Stimulated activated naive CD4-positive, alpha-beta T cell treated with Interleukin-2 at 50 U/mL for 16 hours (primary cell): ENCODE results near the gene PDGFC.

Experiments used
- DNase-seq: peaks from one replicate; lab custom pipeline; 2025; lab: John Stamatoyannopoulos, UW

PDGFC gene

DNA sequence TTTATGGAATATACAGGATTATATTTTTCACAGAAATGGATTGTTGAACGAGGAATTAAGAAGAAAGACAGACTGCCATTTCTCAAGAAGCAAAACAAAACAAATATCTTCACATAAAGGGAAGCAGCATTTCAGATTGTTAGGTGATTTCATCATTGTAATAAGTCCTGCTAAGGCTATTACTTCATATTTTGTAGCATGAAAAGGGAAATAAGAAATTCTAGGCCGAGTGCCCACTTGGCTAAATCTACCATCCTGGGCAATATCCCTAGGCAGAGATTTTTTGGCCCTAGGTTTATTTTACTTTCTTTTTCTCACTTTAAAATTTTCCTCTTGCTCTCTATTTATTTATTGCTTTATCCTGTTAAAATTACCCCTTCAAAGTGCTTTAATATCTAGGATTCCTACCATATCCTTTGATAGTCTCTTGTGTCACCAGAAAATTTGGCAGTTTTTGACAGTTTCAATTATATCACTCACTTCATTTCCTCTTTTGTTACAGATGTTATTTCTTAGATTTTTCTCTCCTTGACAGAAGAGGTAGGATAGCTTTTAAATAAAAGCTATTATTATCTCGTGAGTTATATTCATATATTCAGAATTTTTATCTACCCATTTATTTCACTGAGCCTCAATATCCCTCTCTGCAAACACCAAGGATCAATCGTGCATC, 142.3 kb downstream of the PDGFC start:
- DNase-seq = no peak

DNA sequence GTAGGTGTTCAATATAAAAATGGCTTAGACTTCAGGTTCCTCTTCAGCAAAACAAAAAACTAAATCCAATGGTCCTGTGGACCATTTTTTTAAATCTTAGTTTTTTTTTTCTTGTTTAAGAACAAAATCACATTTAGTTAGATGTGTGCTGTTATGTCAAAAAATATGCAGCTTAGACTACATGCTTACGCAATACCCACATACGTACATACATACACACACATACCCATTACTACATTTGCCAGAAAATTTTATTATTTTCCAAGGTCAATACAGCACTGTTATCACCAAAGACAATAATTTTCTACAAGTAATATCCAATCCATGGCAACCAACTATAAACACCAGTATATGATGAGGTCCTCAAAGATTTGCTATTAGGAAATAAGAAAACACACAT, 144.1 kb downstream of the PDGFC start:
- DNase-seq = no peak

DNA sequence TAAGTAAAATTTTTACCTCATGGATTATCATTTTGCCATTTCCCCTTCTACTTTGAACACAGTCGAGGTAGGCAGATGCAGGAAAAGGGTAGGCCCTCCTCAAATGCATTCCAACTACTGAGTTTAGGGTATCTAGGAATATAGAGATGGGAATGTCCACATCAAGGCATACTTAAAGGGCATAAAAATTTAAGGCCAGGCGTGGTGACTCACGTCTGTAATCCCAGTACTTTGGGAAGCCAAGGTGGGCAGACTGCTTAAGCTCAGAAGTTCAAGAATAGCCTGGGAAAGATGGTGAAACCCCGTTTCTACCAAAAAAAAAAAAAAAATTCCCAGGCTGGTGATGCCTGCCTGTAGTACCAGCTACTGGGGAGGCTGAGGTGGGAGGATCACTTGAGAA, 146.5 kb downstream of the PDGFC start:
- DNase-seq = no peak

DNA sequence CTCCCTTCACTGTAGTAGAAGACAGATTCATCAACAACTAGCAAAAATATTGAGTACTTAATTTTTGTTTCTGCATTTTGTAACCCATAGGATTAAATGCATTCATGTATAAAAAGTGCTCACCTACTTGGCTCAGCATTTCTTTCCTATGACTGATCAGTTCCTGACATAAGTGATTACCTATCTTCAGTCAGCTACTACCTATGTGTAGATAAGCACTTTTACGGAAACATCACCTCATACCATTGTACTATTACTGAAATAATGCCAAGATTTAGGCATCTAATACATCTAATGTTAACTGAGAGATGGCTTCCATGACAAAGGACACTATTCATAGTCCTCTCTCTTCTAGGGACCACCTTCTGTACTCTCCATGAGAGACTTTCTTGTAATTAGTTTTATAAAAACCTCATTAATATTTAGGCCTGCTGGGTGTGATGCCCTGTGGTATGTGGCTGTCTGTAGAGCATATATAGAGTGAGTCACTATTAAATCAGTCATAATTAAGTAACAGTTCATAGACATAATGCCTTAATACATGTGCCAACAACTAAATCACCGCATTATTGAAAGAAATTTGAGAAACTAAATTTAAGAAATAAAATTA, 147.0 kb downstream of the PDGFC start:
- no peak for DNase-seq

DNA sequence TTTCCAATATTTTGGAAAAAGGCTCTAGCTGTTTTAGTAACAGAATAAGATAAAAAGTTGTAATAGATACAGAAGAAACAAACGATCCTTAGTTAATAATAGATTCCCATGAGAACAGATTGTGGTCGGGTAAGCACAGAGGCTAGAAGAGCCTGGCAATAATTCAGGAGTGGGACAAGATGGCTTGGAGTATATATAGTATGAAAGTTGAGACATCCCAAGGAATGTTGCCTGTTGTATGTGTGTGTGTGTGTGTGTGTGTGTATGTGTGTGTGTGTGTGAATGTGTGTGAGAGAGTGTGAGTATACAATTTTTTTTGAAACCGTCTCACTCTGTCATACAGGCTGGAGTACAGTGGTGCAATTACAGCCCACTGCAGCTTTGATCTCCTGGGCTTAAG, 150.7 kb downstream of the PDGFC start:
- DNase-seq = no peak

DNA sequence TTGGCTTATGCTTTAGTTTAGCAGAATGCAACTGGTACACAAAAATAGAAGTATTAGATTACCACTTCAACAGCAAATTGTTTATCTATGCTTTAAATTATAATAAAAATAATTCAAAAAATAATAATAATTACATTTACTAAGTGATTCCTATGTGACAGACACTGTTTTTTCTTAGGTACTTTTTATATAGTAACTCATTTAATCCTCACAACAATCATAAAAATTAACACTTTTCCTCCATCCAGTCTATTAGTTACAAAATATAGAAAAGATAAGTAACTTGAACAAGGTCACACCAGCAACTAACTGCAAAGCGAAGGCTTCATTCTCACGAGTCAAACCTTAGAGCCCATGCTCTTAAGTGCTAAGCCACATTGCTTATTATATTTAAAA, 155.2 kb downstream of the PDGFC start:
- DNase-seq = no peak

DNA sequence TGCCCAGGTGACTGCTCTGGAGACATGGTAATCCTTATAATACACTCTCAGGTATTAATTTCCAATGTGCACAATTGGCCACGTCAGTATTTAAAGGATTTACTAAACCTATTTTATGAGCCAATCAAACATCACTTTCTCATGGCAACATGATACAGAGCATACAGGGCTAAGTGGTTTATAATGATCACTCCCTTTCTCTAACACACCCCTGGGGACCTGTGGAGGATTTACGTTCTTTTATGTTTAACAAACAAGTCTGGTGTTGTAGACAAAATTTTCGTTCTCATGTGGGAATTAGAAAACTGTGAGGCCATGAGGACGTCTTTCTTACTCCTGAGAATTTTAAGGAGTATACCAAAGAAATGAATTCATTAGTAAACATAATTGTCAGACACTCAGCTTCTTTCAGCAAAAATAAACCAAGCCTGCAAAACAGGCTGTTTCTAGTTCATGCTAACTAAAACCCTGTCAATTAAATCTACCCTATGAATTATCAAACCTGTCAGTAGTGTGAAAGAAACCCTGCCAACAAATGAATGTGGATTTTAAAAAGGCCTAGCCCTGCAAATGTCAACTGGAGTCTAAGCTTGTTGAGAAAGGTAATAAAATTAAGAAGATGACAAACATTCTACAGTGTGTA, 155.8 kb downstream of the PDGFC start:
- no peak for DNase-seq

DNA sequence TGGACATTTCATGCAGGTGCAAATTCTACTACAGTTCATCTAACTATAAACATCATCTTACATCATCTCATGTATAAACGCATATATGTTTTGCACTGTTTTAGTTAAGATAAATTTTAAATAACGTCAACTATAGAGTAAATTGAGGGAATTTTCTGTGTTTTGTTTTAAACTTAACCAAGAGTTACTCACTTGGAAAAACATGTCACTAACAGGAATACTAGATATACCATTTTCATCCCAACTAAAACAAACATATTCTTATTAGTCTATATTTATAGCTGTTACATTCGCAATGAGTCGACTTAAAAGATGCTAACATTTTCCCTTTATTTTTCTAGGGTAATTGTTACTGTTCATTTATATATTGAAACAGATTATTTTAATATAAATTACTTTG, 159.6 kb downstream of the PDGFC start:
- no peak for DNase-seq

DNA sequence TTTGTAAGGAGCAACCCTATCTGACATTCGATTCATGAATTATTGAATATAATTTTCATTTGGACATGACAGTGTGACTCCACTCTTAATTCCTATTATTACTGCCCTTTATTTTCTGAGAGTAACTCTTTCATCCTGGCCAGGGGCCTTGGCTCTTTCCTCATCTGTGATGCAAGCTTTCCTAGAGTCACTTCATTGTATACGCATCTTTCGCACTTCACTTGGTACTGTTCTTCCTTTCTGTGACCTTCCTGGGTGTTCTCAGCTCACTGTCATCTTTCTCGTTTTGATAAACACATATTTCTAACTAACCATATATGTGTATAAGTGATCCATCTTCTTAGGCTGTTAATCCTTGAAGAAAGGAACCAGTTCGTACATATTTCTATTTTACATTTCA, 160.3 kb downstream of the PDGFC start:
- DNase-seq = no peak

DNA sequence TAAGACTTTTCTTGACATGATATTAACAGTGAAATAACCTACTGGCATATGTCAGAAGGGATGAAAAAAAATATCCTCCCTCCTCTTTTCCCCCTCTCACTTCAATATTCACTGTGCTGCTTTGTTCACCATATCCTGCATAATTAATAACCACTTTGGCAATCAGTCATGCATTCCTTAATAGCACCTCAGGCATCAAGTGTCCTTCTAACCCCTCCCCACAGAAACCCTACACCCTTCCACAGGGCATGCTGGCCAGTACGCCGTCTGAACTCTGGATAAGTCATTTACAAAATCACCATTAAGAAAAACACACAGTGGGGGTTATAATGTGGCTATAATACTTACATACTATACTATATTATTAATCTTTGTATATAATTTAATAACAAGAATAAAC, 165.9 kb downstream of the PDGFC start:
- no peak for DNase-seq

DNA sequence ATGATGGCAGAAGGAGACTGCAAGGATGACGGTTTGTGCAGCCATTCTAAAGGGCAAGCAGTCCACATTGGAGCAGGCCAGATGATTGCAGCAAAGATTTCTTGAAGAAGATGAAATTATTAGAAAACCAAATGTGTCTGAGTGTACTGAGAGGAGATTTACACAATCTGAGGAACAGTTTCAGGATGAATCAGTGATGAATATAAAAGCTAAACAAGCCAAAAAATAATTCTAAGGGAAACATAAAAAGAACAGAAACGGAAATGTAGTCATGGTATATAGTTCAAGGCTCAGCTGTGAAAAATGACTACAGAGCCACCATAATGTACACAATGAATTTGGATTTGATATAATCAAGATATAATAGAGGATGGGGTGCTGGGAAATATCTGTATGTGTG, 168.5 kb downstream of the PDGFC start:
- no peak for DNase-seq

DNA sequence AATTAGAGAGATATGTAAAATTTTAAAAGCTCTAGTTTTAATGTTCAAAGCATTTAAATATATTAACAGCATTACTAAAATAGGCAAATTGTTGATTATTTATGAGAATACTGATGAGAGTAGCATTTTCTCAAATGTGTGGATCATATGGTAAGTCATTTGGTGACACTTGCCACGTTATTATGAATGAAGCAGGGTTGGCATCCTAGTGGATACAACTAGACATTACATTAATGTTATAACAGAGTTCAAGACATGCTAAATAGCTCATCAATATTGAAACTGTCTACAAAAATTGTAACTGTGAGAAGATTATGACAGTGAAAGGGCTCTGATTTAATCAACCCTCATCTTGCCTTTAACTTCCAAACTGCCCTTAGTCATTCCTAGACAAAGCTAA, 171.1 kb downstream of the PDGFC start:
- no peak for DNase-seq

DNA sequence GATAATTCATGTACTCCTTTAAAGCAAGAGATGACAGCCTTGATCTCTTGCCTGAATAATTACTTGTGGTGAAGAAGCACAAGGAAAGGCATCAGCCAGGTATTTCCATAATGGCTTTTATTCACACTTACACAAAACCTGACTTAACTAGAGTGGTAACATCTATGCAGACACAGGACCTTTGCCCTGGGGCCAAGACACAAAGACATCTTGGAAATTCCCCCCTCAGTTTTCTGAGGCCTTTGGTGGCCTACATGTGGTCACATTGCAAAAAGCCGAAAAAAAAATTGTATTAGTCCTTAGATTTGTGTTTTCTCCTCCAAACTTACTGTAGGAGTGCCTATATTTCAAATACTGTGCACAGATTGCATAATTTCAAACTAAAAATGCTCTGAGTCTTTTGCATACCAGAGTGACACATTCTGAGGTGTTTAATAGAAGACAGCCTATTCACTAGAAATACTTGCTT, 172.4 kb downstream of the PDGFC start:
- no peak for DNase-seq

DNA sequence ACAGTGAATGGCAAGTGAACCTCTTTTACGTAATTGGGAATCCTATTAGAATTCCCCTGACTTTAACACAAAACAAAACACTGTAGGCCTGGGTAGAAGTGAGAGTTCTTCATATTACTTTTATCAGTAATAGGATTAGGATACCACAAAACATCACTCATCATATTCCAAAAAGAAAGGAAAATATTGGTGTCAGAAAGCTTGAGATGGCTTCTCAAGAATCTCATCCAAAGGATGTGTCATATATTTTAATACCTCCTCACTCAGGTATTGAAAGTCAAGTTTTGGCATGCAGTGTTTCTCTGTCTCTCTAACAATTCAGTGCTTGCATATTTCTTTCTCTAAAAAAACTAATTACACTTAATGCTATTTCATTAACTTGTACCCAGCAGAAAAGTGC, 173.2 kb downstream of the PDGFC start:
- no peak for DNase-seq

DNA sequence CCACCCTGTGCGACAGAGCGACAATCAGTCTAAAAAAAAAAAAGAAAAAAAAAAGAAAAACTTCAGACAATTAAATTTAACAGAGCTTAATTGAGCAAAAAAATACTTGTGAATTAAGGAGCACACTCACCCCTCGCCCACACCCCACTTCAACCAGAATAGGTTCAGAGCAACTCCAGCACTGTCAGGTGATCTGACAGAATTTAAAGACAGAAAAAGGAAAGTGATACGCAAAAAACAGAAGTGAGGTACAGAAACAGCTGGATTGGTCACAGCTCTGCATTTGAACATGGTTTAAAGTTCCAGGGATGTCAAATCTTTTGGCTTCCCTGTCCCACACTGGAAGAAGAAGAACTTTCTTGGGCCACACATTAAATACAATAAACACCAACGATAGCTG, 174.4 kb downstream of the PDGFC start:
- no peak for DNase-seq

DNA sequence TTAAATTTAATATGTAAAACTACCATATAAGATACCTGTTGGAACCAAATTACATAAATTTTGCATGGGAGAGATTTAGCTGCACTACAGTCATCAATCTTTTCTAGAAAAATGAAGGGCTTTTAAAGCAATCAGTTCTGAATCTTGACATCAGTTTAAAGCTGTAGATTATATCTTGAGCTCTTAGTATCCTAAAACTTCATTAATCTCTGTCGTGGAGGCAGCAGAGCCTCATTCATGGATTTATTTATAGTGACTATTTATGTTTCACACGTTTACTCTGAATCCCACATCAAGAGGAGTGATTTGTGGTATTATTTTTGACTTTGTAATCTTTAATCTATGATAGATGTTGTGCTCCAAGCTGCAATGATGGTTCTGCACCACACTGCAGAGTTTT, 175.9 kb downstream of the PDGFC start:
- DNase-seq = no peak

DNA sequence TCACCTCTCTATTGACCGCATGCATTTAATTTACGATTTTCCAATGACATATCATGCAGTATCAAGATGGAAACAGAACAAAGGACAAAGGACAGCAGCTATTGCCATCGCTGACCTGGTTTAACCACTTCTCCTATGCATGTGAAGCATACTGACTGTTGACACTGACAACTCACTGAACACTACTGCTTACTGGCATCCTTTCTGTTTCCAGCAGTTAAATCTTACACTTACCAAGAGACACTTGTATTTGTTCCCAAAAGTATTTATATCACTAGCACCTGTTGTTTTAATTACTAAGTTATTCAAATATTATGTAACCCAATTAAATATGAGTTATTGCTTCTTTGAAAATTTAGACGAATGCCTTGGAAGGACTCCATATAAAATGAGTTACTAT, 176.7 kb downstream of the PDGFC start:
- DNase-seq = no peak

DNA sequence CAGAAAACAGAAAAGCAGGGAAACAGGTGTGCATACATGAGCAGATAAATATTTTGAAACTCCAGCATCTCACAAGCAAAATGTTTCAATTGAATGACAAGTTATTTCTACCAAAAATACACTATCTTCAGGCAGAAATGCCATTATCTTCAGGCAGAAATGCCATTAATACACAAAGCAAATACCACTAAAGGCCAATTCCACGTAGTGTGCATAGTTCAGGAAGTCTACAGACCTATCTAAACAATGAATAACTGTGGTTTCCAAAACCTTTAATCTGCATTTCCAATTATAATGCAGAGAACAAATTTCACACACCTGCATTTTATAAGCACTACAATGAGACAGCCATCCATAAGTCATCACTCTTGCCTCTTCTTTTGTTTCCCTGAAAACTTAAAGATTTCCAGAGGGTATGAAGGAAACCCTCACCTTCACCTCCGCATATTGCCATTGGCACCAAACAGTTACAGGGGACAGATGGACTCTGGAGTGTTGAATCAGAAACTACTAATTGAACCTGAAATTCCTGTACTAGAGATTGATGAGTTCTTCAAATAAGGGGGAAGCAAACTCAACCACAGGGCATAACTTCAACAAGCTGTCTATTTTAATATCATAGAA, 179.0 kb downstream of the PDGFC start:
- DNase-seq = no peak

DNA sequence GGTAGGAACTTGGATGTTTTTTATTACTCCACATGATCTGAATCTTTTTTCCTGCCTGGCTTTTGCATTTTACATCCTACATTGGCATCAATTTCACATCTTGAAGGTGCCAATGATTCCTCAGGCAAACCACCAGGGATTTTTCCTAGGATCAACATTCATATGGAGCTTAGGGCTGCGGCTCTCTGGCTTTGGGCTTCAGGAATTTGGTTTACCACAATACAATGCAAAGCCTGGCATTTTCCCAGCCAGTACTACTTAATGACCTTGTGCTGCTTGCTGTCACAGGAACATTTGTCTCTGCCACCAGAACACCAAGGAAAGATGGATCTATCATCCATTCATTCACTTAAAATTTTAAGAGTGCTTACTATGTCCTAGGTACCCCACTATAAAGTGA, 180.7 kb downstream of the PDGFC start:
- no peak for DNase-seq

DNA sequence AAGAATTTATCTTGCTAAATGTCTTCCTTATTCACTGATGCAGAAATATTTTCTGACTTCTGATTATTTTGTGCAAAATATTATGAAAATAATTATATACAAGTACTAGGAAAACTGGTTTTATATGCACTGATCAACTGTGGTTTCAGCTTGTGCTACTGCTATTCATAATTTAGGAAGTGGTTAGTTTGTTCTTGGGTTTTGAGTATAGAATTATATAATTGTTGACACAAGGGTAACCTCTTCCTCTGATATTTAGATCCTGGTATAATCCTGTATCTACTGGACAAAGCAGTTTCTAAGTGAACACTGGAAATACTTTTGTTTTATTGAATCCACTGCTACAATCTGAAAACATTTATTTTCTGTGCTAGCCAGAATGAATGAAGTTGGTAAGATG, 182.8 kb downstream of the PDGFC start:
- no peak for DNase-seq

DNA sequence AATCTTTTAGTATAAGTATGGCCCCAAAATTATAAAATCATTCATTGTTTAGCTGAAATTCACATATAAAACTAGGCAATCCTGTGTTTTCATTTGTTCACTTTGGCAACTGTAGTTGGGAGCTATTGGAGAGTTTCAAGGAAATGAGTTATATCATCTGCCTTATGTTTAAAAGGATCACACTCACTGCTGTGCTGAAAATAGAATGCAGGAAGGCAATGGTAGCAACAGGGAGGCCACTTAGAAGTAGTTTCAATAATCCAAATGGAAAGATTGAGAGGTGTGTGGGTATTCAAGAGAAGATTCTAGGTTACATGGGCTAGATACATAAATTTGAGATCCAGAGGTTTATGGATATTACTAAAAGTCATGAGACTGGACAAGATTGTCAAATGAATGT, 184.9 kb downstream of the PDGFC start:
- DNase-seq = no peak

DNA sequence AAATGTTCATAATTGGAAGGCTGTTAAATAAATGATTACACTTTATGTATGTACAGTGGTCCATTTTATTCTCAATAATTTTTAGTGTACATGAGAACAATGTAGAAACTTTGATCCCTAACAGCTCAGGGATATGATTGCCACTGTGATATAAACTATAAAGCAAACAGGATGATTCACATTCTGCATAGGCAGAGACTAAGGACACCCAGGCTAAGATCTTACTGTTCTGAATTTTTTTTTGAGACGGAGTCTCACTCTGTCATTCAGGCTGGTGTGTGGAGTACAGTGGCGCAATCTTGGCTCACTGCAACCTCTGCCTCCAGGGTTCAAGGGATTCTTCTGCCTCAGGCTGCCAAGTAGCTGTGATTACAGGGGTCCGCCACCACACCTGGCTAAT, 186.6 kb downstream of the PDGFC start:
- no peak for DNase-seq

DNA sequence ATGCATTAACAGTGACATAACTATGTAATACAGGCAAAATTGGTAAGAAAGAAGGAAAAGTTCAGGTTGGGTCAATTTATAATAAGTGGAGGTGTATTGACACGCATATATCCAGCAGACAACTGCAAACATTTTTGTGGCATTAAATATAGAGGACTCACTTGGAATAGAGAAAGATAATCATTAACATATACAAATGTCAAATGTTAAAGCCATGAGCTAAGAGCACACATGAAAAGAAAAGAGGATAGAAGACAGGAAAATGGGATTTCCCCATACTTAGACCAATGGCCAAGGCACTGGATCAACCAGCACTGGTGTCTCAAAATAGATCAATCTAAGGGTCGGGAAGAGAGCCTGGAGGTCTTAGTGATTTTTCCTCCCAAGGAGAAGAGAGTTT, 187.6 kb downstream of the PDGFC start:
- DNase-seq = no peak
